Measurements from ENCODE around the gene PWWP2B.

Gene PWWP2B

DNA sequence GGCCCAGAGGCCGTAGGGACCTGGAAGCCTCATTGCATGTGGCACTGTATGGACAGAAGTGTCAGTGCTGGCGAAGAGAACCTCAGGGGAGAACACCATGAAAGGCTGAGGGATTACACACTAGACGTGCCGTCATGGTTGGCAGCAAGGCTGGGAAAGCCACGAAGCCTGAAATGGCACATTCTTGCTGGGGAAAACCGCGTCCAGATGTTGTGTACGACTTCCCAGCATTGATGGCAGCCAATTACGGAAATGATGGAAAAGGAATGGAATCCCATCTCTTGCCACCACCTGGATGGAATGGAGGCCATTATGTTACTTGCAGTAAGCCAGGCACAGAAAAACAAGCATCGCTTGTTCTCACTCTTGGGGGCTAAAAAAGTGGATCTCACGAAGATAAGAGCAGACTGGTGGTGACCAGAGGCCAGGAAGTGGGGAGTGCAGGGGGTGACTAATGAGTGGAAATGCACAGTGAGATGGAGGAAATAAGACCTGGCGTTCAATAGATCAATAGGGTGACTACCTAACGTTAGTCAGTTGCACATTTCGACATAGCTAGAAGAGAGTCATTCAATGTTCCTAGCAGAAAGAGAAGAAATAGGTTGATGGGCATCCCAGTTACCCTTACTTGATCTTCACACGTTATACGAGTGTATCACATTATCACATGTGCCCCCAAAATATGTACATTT, 14.6 kb upstream of the PWWP2B start:
- CTCF ChIA-PET, result interaction anchor here (0.9 to 1.0 kb wide), 2 partner anchors 64 to 160 kb away, joined by 3 read pairs; no protein-coding TSS in a partner anchor

DNA sequence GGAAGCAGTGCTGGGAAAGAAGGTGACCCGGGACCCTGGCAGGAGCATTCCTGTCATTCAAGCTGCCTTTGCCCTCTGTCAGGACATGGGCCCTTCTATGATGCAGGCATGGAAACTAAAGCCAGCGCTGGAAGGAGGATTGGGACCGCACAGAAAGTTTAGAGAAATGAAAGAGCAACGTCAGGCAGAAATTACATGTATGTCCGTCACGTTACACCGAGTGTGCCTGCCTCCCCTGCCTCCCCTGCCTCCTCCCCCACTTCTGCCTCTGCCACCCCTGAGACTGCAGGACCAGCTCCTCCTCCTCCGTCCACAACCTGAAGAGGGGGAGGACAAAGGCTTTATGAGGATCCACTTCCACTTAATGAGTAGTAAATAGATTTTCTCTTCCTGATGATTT, 13.9 kb upstream of the PWWP2B start:
- no peak overlapping the region for H3K4me3 ChIP-seq (ENCODE audit: low read depth, low read length)
- DNase-seq (ENCODE audit: low read depth, low spot score), result no peak
- TF ChIP-seq, protein P1, sequence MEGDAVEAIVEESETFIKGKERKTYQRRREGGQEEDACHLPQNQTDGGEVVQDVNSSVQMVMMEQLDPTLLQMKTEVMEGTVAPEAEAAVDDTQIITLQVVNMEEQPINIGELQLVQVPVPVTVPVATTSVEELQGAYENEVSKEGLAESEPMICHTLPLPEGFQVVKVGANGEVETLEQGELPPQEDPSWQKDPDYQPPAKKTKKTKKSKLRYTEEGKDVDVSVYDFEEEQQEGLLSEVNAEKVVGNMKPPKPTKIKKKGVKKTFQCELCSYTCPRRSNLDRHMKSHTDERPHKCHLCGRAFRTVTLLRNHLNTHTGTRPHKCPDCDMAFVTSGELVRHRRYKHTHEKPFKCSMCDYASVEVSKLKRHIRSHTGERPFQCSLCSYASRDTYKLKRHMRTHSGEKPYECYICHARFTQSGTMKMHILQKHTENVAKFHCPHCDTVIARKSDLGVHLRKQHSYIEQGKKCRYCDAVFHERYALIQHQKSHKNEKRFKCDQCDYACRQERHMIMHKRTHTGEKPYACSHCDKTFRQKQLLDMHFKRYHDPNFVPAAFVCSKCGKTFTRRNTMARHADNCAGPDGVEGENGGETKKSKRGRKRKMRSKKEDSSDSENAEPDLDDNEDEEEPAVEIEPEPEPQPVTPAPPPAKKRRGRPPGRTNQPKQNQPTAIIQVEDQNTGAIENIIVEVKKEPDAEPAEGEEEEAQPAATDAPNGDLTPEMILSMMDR (IDR thresholded peaks at IDR 0.05; ENCODE audit: insufficient read depth, low read length, missing control alignments), result no peak
- POLR2A ChIA-PET, result interaction anchor here (1.4 kb wide), 1 partner anchor 15 kb away, joined by 4 read pairs; no protein-coding TSS in a partner anchor
- CTCF ChIA-PET, result interaction anchor here (1.0 to 1.2 kb wide), 2 partner anchors 26 to 64 kb away, joined by 3 to 4 read pairs; no protein-coding TSS in a partner anchor

More for the DNA sequence above, 14.6 kb upstream of the PWWP2B start:
- TF ChIP-seq, protein P1 (IDR thresholded peaks at IDR 0.05; ENCODE audit: insufficient read depth, low read length, missing control alignments), result no peak
- POLR2A ChIA-PET, result no interaction called here
- no peak overlapping the region for H3K4me3 ChIP-seq (ENCODE audit: low read depth, low read length)
- peak; percentile 56 for DNase-seq (ENCODE audit: low read depth, low spot score)

DNA sequence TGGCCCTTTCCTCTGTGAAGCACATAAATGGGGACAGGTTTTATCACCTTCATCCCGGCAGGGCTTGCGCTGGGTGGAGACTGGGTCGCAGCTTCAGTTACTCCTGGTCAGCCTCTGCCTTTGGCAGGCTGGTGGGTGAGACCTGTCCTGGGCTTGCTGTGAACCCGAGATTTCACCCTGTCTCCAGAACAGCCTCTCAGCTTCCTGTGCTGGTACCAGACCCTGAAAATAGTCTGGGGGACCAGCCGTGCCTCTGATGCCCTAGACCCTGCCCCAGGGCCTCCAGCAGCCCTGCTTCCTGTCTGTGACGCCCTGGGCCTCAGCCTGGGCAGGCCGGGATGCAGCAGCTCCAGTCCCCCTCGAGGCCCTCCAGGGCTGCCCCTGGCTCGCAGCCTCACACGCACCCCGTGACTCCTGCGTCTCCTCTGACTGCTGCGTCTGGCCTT, 13.2 kb upstream of the PWWP2B start:
- no peak for DNase-seq (ENCODE audit: low read depth, low spot score)
- POLR2A ChIA-PET, result interaction anchor here (1.4 kb wide), 1 partner anchor 14 kb away, joined by 4 read pairs; no protein-coding TSS in a partner anchor
- CTCF ChIA-PET, result interaction anchor here (1.2 kb wide), 1 partner anchor 27 kb away, joined by 4 read pairs; no protein-coding TSS in a partner anchor
- no peak overlapping the region for H3K4me3 ChIP-seq (ENCODE audit: low read depth, low read length)
- TF ChIP-seq, protein P1 (IDR thresholded peaks at IDR 0.05; ENCODE audit: insufficient read depth, low read length, missing control alignments), result no peak

GRCh38 chr10:132384618-132385388, 12.2 kb upstream of the PWWP2B start:
- CTCF ChIA-PET, result interaction anchor here (1.5 kb wide), 1 partner anchor 24 kb away, joined by 3 read pairs; no protein-coding TSS in a partner anchor
- H3K4me3 ChIP-seq (ENCODE audit: low read depth, low read length), result no peak overlapping the region
- TF ChIP-seq, protein P1 (IDR thresholded peaks at IDR 0.05; ENCODE audit: insufficient read depth, low read length, missing control alignments), result no peak
- DNase-seq (ENCODE audit: low read depth, low spot score), result no peak
- POLR2A ChIA-PET, result no interaction called here

DNA sequence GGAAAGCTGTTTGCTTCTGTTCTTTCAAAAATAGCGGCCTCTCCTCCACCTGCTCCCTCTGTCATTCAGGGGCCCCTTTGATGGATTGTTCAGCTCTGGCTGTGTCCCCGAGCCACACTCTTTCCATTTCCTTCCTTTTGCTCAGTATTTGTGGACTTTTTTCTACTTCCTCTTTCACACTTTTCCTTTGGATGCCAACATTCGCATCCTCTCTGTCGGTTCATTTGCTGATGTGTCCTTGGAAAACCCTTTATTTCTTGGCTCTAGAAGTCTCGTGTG, 11.7 kb upstream of the PWWP2B start:
- DNase-seq (ENCODE audit: low read depth, low spot score), result no peak
- ChIA-PET POLR2A (no interaction called here), CTCF (interaction anchor here (1.5 kb wide), 1 partner anchor 24 kb away, joined by 3 read pairs; no protein-coding TSS in a partner anchor)
- TF ChIP-seq, protein P1 (IDR thresholded peaks at IDR 0.05; ENCODE audit: insufficient read depth, low read length, missing control alignments), result no peak
- no peak overlapping the region for H3K4me3 ChIP-seq (ENCODE audit: low read depth, low read length)

Measured in AG04449 (cell line).